PFSK-1 (cell line): ENCODE measurements around the gene ENOPH1.

Experiments
- FOXP2 ChIP-seq: optimal IDR thresholded peaks from 2 replicates; pipeline ENCODE3; 2011; ENCODE audit warnings: borderline replicate concordance, control low read depth, inconsistent platforms; ENCODE audit not compliant: insufficient read depth; ENCODE audit errors: extremely low read length, extremely low read depth
- POLR2AphosphoS5 ChIP-seq: IDR thresholded peaks from 2 replicates; pipeline ENCODE4 v1.6.1; 2012; ENCODE audit warnings: low read depth, mild to moderate bottlenecking, control low read depth, low read length, moderate library complexity
- SIN3A ChIP-seq: IDR thresholded peaks from 2 replicates; pipeline ENCODE4 v1.6.1; 2012; ENCODE audit warnings: mild to moderate bottlenecking, low read length, moderate library complexity, borderline replicate concordance; ENCODE audit not compliant: insufficient read depth
- TAF1 ChIP-seq: IDR thresholded peaks from 2 replicates; pipeline ENCODE4 v1.6.1; 2012; ENCODE audit warnings: low read length, control low read depth, borderline replicate concordance; ENCODE audit not compliant: insufficient read depth
- TF ChIP-seq, protein P1 (sequence below), 2 experiments: IDR thresholded peaks; 2 replicates each; pipeline versions ENCODE4 v1.6.1 to v1.8.0; 2011 to 2012; ENCODE audit warnings: low read depth in 2 of 2, low read length in 2 of 2, control low read depth in 1 of 2, inconsistent platforms in 1 of 2, mild to moderate bottlenecking in 1 of 2, moderate library complexity in 1 of 2; ENCODE audit not compliant: insufficient read depth in 1 of 2

The ENOPH1 gene

DNA sequence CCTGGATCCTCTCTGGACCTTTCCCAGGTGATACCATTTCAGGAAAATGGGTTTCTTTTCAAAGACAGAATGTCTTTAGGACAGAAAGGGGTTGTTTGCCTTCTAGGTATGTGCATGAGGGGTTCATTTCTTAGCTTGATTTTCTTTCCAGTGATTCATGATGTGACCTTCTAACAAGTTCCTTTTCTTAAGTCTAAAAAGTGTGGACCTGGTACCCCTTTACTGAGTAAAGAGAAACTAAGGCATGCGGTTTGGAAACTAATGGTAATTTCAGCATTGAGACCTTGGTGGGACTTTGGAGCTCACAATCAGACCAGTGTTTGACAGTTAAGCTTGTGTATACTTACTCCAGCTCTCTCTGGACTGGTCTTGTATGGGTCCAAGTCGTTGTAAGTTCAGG, 8.7 kb downstream of the ENOPH1 start:
- no peak for TF ChIP-seq POLR2AphosphoS5

DNA sequence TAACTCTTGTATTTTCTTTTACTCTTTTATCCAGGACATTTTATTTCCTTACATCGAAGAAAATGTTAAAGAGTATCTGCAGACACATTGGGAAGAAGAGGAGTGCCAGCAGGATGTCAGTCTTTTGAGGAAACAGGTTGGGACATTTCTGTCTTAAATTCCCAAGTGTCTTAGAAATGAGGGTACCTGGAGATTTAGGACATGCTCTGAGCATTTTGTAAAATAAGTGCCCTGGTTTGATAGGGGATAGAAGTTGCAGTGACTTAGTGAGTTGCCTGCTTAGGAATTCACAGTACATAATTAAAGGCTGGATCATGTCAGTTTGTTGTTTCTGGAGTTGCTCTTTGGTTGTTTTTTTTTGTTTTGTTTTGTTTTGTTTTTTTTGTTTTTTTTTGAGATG, 17.5 kb downstream of the ENOPH1 start:
- TF ChIP-seq SIN3A (no peak), FOXP2 (no peak), POLR2AphosphoS5 (no peak), TAF1 (no peak)
- TF ChIP-seq, protein P1, sequence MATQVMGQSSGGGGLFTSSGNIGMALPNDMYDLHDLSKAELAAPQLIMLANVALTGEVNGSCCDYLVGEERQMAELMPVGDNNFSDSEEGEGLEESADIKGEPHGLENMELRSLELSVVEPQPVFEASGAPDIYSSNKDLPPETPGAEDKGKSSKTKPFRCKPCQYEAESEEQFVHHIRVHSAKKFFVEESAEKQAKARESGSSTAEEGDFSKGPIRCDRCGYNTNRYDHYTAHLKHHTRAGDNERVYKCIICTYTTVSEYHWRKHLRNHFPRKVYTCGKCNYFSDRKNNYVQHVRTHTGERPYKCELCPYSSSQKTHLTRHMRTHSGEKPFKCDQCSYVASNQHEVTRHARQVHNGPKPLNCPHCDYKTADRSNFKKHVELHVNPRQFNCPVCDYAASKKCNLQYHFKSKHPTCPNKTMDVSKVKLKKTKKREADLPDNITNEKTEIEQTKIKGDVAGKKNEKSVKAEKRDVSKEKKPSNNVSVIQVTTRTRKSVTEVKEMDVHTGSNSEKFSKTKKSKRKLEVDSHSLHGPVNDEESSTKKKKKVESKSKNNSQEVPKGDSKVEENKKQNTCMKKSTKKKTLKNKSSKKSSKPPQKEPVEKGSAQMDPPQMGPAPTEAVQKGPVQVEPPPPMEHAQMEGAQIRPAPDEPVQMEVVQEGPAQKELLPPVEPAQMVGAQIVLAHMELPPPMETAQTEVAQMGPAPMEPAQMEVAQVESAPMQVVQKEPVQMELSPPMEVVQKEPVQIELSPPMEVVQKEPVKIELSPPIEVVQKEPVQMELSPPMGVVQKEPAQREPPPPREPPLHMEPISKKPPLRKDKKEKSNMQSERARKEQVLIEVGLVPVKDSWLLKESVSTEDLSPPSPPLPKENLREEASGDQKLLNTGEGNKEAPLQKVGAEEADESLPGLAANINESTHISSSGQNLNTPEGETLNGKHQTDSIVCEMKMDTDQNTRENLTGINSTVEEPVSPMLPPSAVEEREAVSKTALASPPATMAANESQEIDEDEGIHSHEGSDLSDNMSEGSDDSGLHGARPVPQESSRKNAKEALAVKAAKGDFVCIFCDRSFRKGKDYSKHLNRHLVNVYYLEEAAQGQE (IDR thresholded peaks at IDR 0.05; ENCODE audit: insufficient read depth in 1 of 2, low read depth in 2 of 2, low read length in 2 of 2): no peak

DNA sequence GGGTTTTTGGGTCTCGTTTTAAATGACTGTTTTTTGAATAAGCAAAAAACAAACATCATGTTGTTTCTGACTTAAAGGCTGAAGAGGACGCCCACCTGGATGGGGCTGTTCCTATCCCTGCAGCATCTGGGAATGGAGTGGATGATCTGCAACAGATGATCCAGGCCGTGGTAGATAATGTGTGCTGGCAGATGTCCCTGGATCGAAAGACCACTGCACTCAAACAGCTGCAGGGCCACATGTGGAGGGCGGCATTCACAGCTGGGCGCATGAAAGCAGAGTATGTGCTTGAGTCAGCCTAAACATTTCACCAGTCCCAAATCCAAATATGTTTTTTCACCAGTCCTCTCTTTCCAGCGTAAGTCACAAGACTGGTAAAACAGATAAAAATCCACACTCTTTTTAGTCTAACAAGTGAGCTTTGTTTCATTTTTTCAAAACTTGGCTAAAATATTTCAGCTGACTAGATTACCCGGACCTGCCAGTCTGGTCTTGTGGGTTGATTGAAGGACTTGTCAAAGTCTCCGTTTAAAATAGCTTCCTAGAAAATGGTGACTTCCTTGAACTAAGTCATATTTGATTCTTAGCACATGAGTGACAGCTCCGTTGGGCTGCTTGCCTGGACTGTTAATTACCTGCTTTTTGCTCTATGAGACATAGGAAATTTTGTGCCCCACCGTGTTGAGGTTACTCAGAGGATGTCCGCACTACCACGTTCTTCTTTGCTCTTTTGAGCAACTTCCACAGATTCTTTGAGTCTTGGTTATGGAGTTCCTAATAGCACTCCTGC, 20.8 kb downstream of the ENOPH1 start:
- no peak for TF ChIP-seq SIN3A
- TF ChIP-seq, protein P1 (IDR thresholded peaks at IDR 0.05; ENCODE audit: insufficient read depth in 1 of 2, low read depth in 2 of 2, low read length in 2 of 2): no peak
- TF ChIP-seq FOXP2: no peak
- TF ChIP-seq TAF1: no peak
- TF ChIP-seq POLR2AphosphoS5: no peak

DNA sequence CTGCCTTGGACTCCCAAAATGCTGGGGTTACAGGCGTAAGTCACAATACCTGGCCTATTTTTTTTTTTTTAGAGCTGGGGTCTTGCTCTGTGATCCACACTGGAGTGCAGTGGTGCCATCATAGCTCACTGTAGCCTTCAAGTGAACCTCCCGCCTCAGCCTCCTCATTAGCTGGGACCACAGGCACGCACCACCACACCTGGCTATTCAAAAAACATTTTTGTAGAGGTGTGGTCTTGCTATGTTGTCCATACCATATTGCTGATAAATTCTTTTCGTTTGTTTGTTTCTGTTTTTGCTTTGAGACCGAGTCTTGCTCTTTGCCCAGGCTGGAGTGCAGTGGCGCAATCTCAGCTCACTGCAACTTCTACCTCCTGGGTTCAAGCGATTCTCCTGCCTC, 21.6 kb downstream of the ENOPH1 start:
- TF ChIP-seq TAF1: no peak
- TF ChIP-seq, protein P1 (IDR thresholded peaks at IDR 0.05; ENCODE audit: insufficient read depth in 1 of 2, low read depth in 2 of 2, low read length in 2 of 2): no peak
- TF ChIP-seq FOXP2: no peak
- TF ChIP-seq POLR2AphosphoS5: no peak
- TF ChIP-seq SIN3A: no peak

DNA sequence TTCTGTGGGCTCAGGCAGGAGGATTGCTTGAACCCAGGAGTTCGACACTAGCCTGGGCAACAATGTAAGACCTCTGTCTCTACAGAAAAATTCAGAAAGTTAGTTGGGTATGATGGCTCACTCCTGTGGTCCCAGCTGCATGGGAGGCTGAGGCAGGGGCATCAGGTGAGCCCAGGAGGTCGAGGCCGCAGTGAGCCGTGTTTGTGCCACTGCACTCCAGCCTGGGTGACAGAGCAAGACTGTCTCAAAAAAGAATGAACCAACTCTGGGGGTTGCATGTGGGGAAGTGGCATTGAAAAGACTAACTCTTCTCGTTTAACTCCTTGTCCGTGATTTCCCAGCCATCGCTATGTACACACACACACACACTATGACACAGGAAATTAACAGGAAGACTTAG, 26.9 kb downstream of the ENOPH1 start:
- TF ChIP-seq FOXP2 (no peak), POLR2AphosphoS5 (no peak), SIN3A (no peak), TAF1 (no peak)
- TF ChIP-seq, protein P1 (IDR thresholded peaks at IDR 0.05; ENCODE audit: insufficient read depth in 1 of 2, low read depth in 2 of 2, low read length in 2 of 2): no peak
